Measurements from ENCODE around the gene ENTPD6. TPM values are rescaled to one million over a fixed set of nuclear protein-coding genes. Genes with fewer than 3 reads are reported as not detected.
"Not testable (repeated sequence)": the region's sequence is repeated elsewhere in the genome, so short reads cannot be mapped to it uniquely, and the experiment has no call there.

The ENTPD6 gene
- total RNA-seq, 1 experiment from 2014 or later, result 57.9 TPM

GRCh38 chr20:25241659-25241955 is 46.1 kb downstream of the ENTPD6 start:
- not testable (repeated sequence) for DNase-seq (ENCODE audit: low read depth)

- no peak for DNase-seq (ENCODE audit: low read depth)
These were observed 46.7 kb downstream of the ENTPD6 start for GRCh38 chr20:25242231-25242630.

DNA sequence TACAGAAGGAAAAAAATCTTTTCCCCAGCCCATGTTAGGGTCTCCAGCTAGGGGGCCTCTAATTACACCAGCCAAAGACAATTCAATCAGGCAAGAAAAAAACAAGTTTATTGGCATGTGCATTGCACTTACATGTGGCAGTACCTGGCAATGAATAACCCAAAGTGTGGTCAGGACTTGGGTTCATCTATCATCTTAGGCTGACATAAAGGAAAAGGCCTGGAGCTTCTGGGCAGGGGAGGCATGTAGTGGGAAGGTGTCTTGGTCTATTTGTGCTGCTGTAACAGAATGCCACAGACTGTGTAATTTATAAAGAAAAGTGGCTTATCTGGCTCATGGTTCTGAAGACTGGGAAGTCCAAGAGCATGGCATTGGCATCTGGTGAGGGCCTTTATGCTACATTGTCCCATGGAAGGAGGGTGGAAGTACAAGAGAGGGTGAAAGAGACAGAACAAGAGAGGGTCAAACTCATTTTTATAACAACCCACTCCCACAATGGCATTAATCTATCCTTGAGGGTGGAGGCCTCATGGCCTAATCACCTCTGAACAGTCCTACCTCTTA is 48.0 kb downstream of the ENTPD6 start:
- no peak for DNase-seq (ENCODE audit: low read depth)

DNA sequence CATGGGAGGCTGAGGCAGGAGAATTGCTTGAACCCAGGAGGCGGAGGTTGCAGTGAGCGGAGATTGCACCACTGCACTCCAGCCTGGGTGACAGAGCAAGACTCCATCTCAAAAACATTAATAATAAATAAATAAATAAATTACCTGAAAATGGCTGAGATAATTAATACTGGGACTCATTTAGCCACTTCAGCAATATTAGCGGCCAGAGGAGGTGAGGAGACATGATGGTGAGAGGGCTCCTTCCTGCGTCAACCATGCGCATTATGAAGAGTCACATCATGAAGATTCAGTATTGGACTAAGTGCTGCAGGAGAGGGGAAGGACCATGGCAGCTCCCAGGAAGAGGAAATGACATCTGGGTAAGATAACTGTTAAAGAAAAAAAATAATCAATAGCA is 49.5 kb downstream of the ENTPD6 start:
- DNase-seq (ENCODE audit: low read depth), result no peak

DNA sequence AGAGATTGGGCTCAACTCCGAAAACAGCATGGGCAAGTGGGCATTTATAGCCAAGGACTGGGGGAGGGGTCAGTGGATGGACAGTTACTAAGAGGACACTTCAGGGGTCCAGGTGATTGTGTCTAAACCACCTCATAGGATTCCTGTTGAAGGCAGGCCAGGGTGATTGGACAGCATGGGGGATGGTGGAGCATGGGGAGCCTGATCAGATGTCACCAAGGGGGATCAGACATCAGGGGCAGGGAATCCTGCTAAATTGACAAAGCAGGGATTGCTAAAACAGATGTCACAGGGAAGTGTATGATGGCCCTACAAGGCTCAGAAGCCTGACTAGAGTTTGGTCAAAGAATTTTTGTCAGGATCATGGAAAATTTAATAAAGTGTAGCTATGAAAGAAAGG is 49.9 kb downstream of the ENTPD6 start:
- DNase-seq (ENCODE audit: low read depth), result no peak

DNA sequence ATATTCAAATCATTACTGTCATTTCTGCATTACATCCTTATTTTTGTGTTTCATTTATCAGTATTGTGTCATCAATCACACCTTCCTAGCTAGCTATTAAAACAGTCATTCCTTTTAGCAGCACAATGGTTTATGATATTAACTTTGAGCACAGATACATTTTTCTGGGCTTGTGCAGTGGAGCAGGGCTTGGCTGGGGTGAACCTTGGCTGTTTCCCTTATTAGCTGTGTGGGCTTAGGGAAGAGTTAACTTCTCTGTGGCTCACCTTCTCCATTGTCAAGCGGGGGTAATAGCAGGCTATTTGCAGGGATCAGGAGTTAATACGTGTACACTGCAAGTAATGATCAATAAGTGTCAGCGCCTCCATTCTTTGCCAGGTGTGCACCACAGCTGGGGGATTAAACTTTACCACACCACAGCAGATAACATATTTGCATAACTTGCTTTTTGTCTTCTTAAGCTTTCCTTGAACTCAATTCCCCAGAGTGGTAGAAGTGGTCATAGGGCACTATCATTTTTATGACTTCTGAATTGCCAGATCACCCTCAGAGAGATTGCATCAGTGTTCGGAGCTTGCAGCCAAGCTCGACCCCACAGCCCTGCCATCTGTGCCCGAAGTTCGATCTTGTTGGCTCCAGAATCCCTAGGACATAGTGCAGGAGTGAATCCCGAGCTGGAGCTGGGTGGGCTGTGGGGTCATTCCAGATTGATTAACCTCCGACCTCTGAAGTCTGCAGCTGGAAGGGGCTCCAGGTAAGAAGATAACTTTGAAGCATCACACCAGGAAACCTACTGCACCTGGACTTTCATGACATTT is 50.9 kb downstream of the ENTPD6 start:
- DNase-seq (ENCODE audit: low read depth), result no peak

DNA sequence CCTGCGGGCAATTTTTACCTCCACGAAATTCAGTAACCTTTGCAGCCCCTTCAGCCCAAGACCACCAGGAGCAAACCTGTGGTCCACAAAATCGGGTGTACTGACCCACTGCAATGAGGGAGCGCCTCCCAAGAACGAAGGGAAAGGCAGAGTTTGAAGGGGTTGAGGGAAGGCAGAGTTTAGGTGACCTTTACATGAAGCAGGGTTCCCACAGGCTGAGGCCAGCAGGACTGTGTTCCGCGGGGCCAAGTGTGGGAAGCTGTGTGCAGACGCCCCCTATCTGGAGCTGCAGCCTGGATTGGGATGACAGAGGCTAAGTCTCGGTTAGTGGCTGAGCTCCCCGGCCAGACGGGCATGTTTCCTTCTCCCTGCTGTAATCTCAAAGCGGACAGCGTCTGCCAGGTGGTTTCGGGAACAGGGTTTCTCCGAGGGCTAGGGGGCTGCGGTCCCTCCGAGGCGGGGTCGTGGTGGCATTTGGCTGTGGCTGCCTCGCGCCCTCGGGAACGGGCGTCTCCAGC is 51.5 kb downstream of the ENTPD6 start:
- peak; percentile 84 for DNase-seq (ENCODE audit: low read depth)

DNA sequence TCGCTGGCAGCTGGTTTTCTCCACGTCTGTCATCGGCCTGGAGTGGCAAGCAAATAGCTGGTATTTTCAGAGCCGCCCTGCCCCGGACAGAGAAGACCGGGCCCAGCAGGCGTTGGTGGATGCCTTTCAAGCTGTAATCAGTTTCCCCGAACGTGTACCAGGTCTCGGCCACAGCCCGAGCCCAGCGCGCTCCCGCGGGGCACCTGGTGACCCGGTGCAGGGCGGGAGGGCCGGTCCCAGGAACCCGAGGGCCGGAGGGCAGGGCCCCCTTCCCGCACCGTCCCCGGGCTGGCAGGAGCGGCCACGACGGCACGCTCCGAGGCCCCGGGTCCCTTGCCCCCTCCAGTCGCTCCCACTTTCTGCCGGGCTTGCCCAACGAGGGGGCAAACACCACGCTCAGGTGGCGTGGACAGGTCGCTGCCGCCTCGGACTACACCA is 52.0 kb downstream of the ENTPD6 start:
- peak; percentile 62 for DNase-seq (ENCODE audit: low read depth)

- DNase-seq (ENCODE audit: low read depth), result peak; percentile 87
These were observed 52.7 kb downstream of the ENTPD6 start, which contains the start of gene PYGB for GRCh38 chr20:25247956-25248785. Gene PYGB (plus strand): TSS chr20:25248085. CDS start chr20:25248179, 94 bp downstream.

DNA sequence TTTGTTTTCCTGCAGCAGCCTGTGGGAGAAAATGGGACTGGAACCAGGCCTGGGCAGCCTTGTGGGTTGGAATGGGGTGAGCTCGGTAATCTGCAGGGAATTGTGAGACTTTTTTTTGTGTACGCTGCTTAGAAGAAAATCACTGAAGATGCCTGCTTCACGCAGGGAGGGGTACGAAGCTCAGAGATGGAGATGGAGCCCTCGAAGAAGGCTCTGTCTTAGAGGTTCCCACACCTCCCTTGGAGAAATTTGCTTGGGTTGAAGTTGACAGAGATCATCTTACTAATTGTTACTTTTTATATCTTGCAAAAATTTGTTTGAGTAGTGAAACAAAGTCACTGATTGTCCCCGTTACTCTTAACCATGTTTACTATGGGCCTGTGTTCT is 53.3 kb downstream of the ENTPD6 start:
- peak; percentile 62 for DNase-seq (ENCODE audit: low read depth)

DNA sequence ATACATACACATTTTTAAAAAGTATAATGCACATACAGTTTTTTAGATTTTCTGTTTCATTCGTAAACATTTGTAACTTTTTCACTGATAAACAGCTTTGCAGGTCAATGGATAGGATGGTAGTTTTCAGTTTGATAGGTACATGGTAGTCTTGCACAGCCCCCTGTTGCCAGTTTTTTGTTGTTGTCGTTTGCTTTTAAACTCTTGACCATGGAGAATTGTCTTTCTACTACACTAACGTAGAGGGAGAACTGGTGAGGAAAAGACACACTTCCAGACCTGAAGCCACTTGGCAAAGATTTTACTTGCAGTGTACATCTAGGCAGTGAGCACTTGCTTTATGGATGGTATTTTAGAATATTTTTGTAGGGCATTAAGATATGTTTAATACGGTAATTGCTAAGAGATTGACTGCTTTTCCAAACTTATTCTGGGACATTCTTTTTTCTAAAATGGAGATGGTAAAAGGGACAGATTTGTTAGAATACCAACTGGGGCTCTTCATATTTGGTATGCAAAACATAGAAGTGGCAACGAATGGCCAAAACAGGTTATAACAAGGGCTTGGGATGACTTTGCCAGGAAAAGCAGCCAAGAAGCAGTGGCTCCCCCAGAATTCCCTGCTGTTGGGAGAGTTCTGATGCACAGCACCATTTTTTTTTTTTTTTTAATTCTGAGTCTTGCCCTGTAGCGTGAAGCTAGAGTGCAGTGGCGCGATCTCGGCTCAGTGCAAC is 53.9 kb downstream of the ENTPD6 start:
- peak; percentile 42 for DNase-seq (ENCODE audit: low read depth)

DNA sequence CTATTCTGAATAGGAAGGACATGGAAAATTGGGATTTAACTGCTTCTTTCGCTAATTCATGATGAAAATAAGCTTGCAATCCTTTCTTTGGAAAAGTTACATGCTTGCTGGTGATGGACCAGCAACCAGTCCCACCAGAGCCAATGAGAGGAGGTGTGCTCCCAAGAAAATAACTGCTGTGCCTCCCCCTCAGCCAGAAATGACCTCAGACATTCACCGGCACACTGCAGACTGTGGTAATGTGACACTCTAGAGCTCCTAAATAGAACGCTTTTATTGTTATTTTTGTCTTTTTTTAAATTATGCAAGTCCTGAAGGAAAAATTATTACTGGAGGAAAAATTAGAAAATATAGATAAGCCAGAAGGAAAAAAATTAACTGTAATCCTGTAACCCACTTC is 55.0 kb downstream of the ENTPD6 start:
- DNase-seq (ENCODE audit: low read depth), result no peak

GRCh38 chr20:25251019-25251418 is 55.5 kb downstream of the ENTPD6 start:
- no peak for DNase-seq (ENCODE audit: low read depth)

GRCh38 chr20:25251558-25251957 is 56.0 kb downstream of the ENTPD6 start:
- DNase-seq (ENCODE audit: low read depth), result no peak

GRCh38 chr20:25252230-25252651 is 56.7 kb downstream of the ENTPD6 start:
- DNase-seq (ENCODE audit: low read depth), result no peak

GRCh38 chr20:25252686-25253421 is 57.3 kb downstream of the ENTPD6 start:
- DNase-seq (ENCODE audit: low read depth), result no peak

- no peak for DNase-seq (ENCODE audit: low read depth)
These were observed 58.2 kb downstream of the ENTPD6 start for GRCh38 chr20:25253606-25254275.

GRCh38 chr20:25254571-25254970 is 59.1 kb downstream of the ENTPD6 start:
- no peak for DNase-seq (ENCODE audit: low read depth)

DNA sequence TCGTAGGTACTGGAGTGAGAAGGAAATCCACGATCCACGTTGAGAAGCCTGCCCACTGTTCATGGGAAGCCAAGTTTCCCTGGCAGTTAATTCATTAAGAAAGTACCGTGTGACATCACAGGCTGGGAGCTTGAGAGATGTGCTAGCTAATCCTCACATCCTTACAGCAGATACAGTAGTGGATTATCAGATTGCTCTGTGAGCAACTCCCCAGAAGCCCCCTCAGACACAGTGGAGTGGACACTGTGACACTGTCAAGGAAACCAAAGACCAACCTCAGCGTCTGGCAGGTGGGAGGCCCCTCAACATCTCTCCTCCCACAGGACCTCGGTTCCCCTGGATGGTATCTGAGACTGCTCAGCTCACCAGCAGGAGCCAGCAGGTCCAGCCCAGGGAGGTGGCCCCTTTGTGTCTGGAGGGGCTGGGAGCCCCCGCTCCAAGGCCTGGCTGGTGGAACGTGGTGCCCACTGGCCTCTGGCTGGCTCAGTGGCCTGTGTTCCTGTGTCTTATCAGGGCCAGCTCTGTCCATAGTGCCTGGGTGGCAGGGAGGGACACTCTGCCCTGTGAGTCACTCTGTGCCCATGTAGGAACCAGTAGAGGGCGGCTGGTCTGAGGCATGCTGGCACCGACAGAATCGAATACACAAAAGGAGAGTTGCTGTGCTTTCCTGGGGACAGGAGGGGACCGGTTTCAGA is 59.6 kb downstream of the ENTPD6 start:
- DNase-seq (ENCODE audit: low read depth), result peak; percentile 33

All from M059J (cell line).